Left ventricle myocardium inferior (tissue), 1 donor: ENCODE results near the gene RNF43. TPM values are rescaled to one million over a fixed set of nuclear protein-coding genes. Genes with fewer than 3 reads are reported as not detected.

Source experiments
- DNase-seq: peaks from one replicate; pipeline ENCODE4 v3.0.0-alpha.2; 2020
- H3K27ac ChIP-seq: fragments of 200-600 bp; replicated peaks from 2 replicates; pipeline ENCODE4 v1.8.0; 2021
- H3K27me3 ChIP-seq: fragments of 200-600 bp; 2 replicates; pipeline ENCODE4 v1.8.0; 2021; ENCODE audit warnings: low read depth
- H3K36me3 ChIP-seq: fragments of 200-600 bp; 2 replicates; pipeline ENCODE4 v1.8.0; 2021
- H3K4me1 ChIP-seq: fragments of 200-600 bp; 2 replicates; pipeline ENCODE4 v1.8.0; 2021
- H3K4me3 ChIP-seq: fragments of 200-600 bp; 2 replicates; pipeline ENCODE4 v1.8.0; 2021; ENCODE audit warnings: mild to moderate bottlenecking, moderate library complexity
- H3K9me3 ChIP-seq: fragments of 200-600 bp; replicated peaks from 2 replicates; pipeline ENCODE4 v1.8.0; 2021
- intact Hi-C: fragments of 100-400 bp; cut with micrococcal nuclease; formaldehyde crosslinking; loops from one replicate; pipeline ENCODE4 v1.11.0; 2022
- total RNA-seq: library from RNA; stranded (reverse); fragmentation: NEBNext Ultra II Directional; extraction: Animal tissue kit (Norgen Biotek cat#: 25700); gene quantifications from one replicate; pipeline ENCODE4 v1.2.1, GENCODE V29; 2021
- TF ChIP-seq, protein P1 (sequence below): fragments of 200-600 bp; IDR thresholded peaks from 2 replicates; pipeline ENCODE4 v1.8.0; 2021; ENCODE audit warnings: antibody characterized with exemption, mild to moderate bottlenecking, borderline replicate concordance
- donor health status: DM: no; HTN: yes; CAD: no; lungs with severe emphysema.

Gene RNF43
- total RNA-seq, 1 donor from 2014 or later = 4.7 TPM

DNA sequence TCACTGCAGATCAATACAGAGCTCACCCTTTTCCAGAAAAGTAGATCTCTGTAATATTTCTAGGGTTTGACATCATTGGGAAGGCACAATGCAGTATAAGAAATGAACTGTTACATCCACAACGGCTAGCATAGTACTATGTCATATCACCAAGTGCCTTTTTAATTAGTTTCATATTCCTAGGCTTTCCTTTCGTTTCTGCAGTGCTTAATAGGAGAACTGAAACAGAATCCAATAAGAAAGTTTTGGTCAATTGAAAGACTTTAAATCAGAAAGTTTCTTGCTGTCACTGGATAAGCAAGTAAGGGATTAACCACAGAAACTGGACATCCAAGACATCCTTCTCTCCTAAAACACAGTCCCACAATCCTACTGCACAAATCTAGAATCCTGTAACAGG lies 3.5 kb upstream of the RNF43 start:
- TF ChIP-seq, protein P1, sequence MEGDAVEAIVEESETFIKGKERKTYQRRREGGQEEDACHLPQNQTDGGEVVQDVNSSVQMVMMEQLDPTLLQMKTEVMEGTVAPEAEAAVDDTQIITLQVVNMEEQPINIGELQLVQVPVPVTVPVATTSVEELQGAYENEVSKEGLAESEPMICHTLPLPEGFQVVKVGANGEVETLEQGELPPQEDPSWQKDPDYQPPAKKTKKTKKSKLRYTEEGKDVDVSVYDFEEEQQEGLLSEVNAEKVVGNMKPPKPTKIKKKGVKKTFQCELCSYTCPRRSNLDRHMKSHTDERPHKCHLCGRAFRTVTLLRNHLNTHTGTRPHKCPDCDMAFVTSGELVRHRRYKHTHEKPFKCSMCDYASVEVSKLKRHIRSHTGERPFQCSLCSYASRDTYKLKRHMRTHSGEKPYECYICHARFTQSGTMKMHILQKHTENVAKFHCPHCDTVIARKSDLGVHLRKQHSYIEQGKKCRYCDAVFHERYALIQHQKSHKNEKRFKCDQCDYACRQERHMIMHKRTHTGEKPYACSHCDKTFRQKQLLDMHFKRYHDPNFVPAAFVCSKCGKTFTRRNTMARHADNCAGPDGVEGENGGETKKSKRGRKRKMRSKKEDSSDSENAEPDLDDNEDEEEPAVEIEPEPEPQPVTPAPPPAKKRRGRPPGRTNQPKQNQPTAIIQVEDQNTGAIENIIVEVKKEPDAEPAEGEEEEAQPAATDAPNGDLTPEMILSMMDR = no peak
- Histone ChIP-seq H3K27ac (no peak overlapping the region), H3K4me1 (peaks cover 7% of the 10 kb centered on the region), H3K36me3 (no peaks in the 10 kb centered on the region), H3K27me3 (peaks cover 39% of the 10 kb centered on the region), H3K4me3 (no peak overlapping the region), H3K9me3 (no peaks in the 10 kb centered on the region)
- DNase-seq = no peak
- intact Hi-C loops = no loop called here

DNA sequence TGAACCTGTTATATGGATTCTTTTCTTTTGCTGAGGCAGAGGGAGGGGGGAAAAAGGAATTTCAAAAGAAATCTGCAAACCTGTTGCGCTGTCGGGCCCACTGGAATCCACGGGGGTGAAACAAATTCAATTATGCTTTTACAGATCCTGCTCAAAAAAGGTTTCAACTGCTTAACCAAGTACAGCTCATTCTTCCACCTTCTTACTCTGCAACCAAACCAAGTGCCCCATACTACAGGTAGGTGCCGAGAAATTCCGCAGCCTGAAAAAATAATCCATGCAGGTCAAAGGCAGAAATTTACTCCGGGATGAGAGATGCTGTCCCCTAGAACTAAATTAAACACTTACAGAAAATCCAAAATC lies 416 bp downstream of the RNF43 start:
- intact Hi-C loops = no loop called here

DNA sequence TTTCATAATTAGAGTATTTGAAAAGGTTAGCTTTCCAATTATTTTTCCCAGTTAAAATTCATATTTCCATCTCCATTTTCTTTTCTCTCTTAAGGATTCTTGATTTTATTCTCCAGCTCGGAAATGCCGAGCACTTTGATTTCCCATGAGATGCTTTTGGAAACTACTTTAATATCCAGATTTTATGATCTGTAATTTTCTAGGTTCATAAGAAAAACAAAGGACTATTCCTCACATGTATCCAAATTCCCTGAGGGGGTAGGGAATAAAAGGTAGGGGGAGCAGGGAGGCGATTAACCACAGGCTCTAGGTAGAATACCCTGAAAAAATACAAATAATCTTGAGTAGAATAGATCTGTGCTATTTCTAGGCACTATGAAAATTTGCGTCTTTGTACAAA lies 938 bp downstream of the RNF43 start:
- intact Hi-C loops = no loop called here
- Histone ChIP-seq H3K36me3 (no peaks in the 10 kb centered on the region), H3K27ac (peak overlapping the region; percentile 71), H3K4me3 (peak overlapping the region; percentile 64), H3K27me3 (peaks cover 16% of the 10 kb centered on the region), H3K9me3 (no peaks in the 10 kb centered on the region), H3K4me1 (peaks cover 7% of the 10 kb centered on the region)
- TF ChIP-seq, protein P1 = no peak
- no peak for DNase-seq

More for the DNA sequence above, 416 bp downstream of the RNF43 start:
- TF ChIP-seq, protein P1 = no peak
- Histone ChIP-seq H3K36me3 (no peaks in the 10 kb centered on the region), H3K4me3 (peak overlapping the region; percentile 64), H3K27ac (peak overlapping the region; percentile 71), H3K9me3 (no peaks in the 10 kb centered on the region), H3K27me3 (peaks cover 18% of the 10 kb centered on the region), H3K4me1 (peaks cover 7% of the 10 kb centered on the region)
- DNase-seq = no peak

DNA sequence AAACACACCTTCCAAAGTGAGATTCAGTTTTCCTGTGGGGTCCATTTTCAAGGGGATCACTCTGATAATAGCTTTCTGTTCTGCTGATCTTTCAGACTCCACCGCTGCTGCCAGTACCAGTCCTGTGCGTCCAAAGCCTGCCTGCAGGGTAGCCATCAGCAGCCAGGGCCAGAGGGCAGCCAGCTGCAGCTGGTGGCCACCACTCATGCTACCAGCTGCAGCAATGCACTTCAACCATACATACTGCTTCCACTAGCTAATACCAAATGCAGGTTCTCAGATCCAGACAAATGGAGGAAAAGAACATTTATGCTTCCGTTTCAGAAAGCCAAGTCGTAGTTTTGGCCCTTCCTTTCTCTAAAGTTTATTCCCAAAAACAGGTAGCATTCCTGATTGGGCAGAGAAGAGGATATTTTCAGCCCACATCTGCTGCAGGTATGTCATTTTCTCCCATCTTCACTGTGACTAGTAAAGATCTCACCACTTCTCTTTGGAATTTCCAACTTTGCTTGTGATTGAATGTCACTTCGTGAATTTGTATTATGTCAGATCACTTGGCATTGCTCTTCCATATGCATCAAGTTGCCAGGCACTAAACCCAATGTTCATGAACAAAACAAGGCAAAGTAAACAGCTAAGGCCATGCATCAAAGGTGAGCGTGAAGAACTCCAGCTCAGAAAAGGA lies 1.8 kb downstream of the RNF43 start:
- intact Hi-C loops = no loop called here
- Histone ChIP-seq H3K36me3 (no peaks in the 10 kb centered on the region), H3K4me1 (peaks cover 7% of the 10 kb centered on the region), H3K9me3 (no peaks in the 10 kb centered on the region), H3K4me3 (peak overlapping the region; percentile 64), H3K27me3 (peaks cover 10% of the 10 kb centered on the region), H3K27ac (peak overlapping the region; percentile 71)
- DNase-seq = peak; percentile 26
- TF ChIP-seq, protein P1 = peak; percentile 35

DNA sequence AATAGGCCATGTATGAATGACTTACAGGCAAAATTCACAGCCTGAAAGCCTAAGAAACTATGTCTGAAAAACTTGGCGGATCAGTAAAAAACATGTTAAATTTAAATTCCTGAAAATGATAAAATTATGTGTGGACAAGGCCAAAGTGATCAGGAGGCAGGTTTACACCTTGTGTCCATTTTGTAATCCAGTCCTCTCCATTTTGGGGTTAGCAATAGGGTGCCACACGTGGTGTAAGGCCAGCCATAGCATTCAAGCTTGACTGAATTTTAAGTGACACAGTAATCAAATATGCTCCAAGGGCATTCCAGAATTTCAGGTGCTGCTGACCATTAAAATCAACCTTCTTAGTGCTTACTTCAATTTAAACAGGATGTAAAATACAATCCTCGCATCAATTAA lies 2.7 kb downstream of the RNF43 start:
- no peak for DNase-seq
- intact Hi-C loops = no loop called here
- Histone ChIP-seq H3K27ac (no peak overlapping the region), H3K36me3 (no peaks in the 10 kb centered on the region), H3K4me3 (peak overlapping the region; percentile 64), H3K27me3 (peaks cover 5% of the 10 kb centered on the region), H3K4me1 (peaks cover 7% of the 10 kb centered on the region), H3K9me3 (no peaks in the 10 kb centered on the region)
- TF ChIP-seq, protein P1 = no peak
